ENCODE results near the gene PRPS1L1.

The PRPS1L1 gene

DNA sequence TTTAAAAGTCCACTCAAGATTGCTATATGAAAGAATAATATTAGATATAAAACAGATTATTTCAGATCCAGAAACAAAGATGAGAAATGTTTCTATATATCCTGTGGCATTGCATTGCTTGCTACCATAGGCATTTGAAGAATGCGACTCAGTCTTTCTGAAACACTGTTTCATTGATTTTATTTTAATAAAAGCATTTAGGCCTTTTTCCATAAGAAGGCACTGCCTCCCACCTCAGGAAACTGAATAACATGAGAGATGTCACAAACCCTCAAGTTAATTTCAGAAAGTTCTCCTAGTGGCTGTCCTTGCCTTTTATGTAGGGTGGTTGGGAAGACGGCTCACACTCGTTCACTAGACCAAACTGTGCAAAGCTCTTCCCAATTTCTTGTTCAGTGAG lies 23.3 kb downstream of the PRPS1L1 start:
- no peak for DNase-seq

DNA sequence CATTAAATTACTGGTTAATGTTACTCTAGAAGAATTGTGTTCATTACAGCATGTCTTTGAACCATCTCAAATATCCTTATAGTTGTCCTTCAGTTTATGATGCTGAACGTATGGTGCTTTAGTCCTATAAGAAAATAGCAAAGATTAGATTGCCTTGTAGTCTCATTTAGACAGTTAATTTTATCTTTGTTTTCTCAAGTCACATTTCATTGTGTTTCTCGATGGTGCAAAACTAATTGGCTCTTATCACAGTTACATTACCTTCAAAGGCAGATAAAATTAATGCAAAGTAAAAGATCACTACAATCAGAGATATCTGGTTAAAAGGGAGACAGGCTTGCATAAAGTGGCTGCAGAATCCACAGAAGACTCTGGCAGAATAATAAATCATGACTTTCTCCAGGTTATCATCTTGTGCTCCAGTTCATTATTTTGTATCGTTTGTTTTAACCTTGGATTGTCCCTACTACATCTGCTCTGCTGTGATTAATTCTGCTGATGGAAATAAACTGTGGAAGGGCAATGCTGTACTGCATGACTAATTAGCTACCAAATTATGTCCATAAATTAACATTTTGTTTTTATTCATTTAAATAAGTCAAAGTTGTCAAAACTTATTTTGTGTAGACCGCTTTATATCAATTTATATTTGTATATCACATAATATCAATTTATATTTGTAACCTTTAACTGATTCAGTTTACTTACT lies 24.2 kb downstream of the PRPS1L1 start:
- DNase-seq: no peak

DNA sequence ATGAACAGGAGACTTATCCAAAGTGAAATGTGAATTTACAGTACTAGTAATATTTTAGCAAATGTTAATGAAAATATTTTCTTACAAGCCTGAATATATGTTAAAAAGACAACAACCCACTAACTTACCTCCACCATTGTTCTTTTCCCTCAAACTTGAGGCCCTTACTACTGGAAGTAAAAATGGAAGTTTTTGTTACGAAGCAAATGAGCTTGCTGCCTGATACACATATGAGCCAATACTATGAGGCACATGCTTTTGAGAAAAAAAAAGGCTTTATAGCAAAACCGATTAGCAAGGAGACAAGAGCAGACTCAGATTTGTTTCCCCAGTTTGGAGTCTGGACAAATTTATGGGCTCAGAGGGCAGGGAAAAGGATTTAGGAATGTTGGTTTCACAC lies 29.0 kb downstream of the PRPS1L1 start:
- DNase-seq: no peak

DNA sequence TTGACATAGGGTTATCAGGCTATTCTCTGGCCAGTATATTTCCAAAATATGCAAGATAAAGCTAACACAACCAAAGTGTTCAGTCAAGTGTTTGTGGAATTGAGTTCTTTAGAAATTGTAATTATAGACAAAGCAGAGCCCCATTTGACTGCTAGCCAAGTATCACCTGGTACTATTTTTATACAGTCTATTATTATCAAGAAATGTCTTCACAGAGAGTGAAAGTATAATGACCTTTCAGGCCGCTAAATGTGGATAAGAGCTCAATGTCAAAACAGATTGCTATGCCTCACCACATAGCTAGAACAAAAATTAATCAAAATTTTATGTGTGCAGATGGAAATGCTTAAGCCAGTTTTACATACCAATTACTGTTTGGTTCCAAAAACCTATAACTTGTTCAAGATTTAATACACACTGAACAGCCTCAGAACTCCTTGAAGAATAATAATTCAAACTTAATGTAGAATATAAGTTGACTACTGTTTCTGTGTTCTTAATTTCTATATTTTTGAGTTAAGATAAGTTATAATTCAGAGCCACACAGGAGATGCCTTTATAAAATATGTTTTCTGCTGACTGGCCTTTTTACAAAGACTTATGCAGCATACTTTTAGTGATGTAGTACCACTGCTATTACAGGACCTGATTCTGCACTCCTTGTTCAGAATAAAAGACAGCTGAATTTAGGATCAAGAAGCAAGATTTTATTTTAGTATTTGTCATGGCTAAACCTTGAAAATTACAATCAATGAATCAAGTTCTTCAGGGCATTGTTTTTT lies 31.0 kb downstream of the PRPS1L1 start:
- DNase-seq: no peak

DNA sequence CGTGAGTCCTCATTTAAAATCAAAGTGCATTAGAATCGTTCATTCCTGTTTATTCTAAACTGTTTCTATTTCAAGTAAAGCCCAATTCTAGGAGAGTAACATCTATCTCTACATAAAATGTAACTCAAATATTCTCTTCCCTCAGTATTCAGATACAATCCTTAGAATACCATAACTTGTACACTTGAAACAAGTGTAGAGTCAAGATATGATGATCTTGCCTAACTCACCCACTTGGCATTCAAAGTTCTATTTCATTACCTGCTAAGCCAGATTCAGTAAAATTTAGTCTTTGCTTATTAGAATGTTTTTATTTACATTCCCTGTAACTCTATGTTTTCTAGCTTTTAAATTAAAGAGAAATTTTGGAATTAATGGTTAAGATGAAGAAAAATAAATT lies 31.6 kb downstream of the PRPS1L1 start:
- no peak for DNase-seq

DNA sequence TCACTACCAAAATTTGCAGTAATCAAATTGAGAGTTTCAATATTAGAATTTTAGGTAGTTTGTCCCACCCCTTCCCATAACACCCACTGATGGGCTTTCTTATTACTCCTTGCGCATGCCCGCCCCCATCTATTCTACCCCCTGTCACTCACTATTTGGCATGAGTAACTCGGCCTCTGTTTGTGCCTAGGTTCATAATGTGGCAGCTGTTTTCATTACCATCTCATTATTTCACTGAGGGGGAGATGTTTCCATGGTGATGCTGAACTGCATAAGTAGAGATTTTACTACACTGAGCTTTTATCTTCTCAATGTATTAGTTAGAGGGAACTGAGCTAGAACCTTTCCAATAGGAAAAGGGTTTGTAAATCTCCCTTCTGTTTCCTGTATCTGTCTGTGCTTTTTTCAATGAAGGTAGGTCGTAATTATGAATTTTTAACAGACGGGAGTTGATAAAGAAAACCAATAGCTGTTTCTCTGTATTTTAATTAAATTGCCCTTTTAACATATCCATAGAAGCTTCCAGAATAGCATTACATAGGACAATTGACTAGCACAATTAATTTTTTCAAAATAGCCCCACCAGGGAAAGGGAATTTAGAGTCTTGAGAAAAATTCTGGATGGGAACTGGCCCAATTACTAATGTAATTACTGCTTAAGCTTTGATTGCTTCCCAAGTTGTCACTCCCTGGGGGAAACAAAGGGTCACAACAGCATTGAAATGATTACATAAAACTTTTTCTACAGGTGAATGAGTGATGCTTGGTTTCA lies 33.4 kb downstream of the PRPS1L1 start:
- DNase-seq: no peak

DNA sequence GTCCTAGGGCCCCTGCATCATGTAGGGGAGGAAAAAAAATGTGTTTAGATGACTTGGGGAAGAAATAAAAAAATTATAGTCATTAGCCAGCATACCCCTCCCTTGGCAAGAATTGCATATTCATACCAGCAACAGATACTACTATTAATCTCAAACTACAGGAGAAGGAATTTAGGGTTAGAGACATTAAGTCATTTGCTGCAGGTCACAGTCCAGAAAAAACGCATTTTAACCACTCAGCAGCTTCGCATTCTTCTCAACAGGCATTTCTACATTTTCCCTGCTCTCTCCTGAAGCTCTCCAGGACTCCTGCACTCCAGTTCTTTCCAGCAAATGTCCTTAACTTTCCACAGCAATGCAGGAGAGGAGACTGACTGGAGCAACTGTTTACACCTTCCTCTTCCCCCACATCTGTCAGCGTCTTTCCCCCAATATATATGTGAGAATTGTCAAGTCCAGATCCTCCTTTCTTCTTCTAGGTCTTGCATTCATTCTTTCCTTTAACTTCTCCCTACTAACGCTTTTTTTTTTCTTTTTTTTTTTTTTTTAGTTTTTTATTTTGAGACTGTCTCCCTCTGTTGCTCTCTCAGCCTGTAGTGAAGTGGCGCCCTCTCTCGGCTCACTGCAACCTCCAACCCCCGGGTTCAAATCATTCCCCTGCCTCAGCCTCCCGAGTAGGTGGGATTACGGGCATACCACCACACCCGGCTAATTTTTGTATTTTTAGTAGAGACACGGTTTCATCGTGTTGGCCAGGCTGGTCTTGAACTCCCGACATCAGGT lies 35.6 kb downstream of the PRPS1L1 start:
- DNase-seq: no peak

DNA sequence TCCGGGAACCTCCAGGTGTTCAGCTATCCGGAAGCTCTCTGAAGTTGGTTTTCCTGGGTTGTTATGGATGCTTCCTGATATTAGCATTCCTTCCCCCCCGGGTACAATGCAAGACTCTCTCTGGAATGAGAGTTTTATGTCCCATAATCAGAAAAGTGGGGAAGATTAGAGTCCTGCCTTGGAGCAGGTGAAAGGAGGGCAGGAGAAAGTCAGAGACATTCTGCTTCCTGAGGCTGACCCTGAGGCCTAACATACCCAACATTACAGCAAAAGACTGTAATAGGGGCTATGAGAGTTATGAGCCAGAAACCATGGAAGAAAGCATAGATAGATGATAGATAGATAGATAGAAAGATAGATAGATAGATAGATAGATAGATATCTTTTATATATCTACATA lies 36.9 kb downstream of the PRPS1L1 start:
- DNase-seq: no peak

DNA sequence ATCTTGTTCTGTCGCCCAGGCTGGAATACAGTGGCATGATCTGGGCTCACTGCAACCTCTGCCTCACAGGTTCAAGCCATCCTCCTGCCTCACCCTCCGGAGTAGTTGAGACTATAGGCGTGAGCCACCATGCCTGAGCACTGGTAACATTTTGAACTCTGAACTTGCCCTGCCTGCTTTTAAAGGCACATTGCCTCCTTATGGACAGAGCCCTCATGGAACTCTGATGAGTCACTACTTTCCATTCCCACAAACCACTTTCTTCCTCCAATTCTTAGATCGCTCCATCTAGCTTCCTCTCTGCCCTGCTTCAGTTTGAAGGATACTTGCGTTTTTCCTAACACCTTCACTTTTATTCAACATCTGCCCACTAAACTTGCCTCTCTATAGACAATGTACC lies 38.1 kb downstream of the PRPS1L1 start:
- no peak for DNase-seq

DNA sequence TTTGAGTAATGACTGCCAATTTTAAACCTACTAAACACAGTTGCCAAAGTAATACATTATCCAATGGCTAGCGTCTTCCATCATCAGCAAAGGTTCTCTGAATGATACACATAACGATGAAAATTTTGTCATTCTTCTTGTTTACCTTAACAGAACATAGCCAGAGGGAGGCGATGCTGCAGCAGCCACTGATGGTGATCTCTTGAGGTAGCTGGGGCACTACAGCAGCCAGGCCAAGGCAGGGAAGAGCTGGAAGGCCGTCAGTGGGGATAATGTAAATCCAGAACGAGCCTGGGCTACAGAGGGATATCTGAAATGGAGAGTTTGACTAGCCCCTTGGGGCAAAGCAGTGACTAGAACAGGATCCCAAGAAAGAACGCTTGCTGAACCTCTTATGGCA lies 38.8 kb downstream of the PRPS1L1 start:
- no peak for DNase-seq

DNA sequence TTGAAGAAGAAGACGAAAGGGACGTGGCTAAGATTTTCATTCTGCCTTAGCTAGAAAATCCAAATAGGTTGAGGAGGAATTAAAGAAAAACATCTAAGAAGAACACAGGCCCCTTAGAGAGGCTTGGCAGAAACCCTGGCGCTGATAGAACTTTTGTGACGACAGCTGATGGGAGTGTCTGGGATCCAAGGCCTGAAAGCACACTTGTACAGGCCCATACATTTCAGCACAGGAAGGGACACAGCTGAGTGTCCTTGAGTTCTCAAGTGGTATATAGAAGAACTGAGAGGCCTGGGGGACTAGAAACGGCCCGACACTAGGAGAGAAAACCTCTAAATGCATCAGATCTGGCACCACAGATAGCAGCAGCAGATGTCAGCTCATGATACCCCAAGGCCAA lies 39.5 kb downstream of the PRPS1L1 start:
- no peak for DNase-seq

DNA sequence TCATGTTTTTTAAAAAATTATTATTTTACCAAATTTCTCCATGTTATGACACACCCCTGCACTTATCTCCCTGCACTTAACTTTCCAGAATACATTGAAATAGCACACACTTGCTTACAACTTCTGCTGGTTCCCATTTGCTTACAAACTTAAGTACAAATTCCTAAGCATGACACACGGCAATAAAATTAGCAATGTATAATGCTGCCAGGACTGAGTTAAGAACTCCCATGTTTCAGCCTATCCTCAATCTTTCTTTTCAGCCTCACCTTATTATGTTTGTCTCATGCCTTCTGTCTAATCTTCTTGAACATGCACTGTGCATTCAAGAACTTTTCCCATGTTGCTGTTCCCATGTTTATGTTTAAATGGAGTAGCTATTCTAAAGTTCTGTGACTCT lies 40.8 kb downstream of the PRPS1L1 start:
- DNase-seq: no peak

DNA sequence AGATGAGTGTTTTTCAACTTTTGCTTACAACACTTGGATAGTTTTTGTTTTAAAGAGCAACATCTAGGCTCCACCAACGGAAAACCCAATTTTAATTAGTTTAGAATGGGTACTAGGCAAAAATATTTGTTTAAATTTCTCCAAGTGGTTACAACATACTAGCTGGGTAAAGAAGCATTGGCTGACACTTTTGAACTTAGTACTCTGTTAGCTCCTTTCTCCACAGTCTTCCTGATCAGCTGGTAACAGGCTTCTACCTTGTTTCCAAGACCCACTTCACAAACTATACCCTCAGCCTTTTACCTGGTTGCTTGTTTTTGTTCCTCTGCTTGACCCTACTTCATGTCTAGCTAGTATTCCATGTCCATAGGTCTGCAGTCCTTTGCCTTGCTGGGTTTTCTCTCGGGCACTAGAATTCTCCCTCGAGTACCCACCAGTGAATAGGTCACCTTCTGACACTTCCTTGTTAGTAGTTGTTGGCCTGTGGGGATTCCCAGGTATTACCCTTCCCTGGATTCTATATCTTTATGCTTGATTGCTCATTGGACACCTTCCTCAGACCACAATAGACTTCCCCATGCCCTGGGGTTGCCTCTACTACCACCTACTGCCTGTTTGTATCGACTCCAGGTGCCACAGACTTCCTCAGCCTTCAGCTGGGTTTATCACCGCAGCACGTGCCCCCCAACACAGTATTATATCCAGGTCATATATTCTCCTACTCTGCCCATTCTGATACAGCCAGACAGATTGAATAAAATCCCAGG lies 42.0 kb downstream of the PRPS1L1 start:
- DNase-seq: no peak

DNA sequence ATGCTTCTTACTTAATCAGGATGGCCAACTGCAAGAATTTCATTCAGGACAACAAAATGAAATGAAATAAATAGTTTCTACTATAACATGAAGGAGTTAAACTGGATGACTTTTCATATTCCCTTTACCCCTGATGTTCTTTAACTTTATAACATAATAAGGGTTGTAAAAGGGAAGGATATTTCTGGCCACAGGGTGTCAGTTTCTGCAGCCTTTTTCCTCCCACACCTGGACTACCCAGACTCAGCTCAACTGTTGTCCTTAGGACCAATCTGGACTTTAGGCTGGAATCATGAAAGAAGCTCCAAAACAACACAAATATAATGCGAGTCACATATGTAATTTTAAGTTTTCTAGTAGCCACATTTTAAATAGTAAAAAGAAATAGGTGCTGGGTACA lies 43.4 kb downstream of the PRPS1L1 start:
- no peak for DNase-seq

DNA sequence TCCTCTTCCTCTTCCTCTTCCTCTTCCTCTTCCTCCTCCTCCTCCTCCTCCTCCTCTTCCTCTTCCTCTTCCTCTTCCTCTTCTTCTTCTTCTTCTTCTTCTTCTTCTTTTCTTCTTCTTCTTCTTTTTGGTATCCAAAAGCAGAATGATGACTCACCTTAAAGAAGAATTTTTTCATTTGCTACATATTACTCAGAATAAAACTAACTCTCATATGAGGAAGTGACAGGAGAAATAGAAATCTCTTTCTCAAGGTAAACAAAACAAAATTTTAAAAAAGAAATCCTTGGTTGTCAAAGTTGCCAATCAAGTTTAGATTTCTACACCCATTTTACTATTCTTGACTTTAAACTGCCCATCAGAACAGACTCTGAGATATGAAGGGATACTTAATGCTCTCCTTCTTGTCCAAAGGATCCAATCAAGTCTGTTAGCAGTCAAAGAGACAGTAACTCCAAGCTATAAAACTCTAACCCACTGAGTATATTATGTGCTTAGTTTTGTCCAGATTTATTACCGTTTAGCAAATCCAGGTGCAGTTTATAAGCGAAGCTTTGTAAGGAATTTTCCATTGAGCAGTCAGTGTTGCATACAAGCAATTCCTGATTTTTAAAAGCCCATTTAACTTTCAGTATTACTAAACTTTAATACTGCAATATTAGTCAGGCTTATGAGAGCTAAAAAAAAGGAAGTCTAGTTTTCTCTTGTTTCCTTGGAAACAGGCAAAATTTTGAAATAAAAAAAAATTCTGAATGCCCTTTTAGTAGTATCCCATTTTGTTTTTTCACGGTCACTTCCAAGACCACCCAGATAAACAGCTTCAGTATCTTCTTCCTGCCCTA lies 44.2 kb downstream of the PRPS1L1 start:
- DNase-seq: no peak

DNA sequence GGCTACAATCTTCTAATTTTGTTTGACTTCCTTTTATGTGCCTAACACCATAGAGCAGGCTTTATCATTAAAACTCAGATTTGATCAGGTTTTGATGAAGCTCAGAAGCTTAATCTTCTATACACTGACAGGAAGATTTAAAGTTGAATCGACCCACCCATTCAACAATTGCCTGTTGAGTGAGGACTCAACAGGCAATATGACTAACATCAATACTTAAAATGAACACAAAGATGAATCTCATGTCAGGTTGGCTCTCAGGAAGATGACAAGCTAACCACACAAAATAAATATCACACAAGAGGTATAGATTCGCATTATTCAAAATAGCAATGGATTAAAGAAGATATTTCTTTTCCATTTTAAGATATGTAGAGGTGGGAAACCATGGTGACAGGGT lies 50.7 kb downstream of the PRPS1L1 start:
- no peak for DNase-seq
